SH-SY5Y (cell line): ENCODE data around the gene CITED2.

ENCODE experiments used
- GATA2 ChIP-seq: IDR thresholded peaks from 2 replicates; pipeline ENCODE4 v1.6.1; 2011; ENCODE audit warnings: mild to moderate bottlenecking, low read depth, low read length
- GATA3 ChIP-seq: IDR thresholded peaks from 2 replicates; pipeline ENCODE4 v1.6.1; 2011; ENCODE audit warnings: low read depth, mild to moderate bottlenecking, low read length, moderate library complexity

GRCh38 chr6:139388384-139388783 is 13.9 kb upstream of the CITED2 start:
- TF ChIP-seq GATA2 (no peak), GATA3 (no peak)
